ENCODE data around the gene CFLAR. TPM values are rescaled to one million over a fixed set of nuclear protein-coding genes. Genes with fewer than 3 reads are reported as not detected.

Gene CFLAR
- 100 to 1,000 TPM; 127 to 142 TPM for total RNA-seq
- polyA plus RNA-seq: 10 to 100 TPM; 50.7 to 93.3 (median 63.9) TPM
- total RNA-seq: 190 to 698 (median 300) reads per million in 6 experiments

GRCh38 chr2:201116115-201116958, at the start of gene CFLAR:
CFLAR (plus strand) TSS chr2:201116164; CDS start chr2:201129866, 13,702 bp downstream.
- DNase-seq: peak; percentile 60 to 89 (median 76)
- Mint-ChIP-seq H3K4me1 (peaks cover 29 to 67% (median 49%) of the 10 kb centered on the region in 4 donors), H3K9me3 (no peaks in the 10 kb centered on the region), H3K27me3 (no peaks in the 10 kb centered on the region), H3K27ac (peak within 1 kb of the TSS; percentile 97 to 100 (median 99)), H3K4me3 (peak within 1 kb of the TSS; percentile 89 to 100 (median 98)), H3K36me3 (peaks cover 0 to 1% (median 0%) of the 10 kb centered on the region in 3 donors)
- POLR2A ChIA-PET: interaction anchor here (0.6 to 5.0 kb wide), 31 partner anchors 9 to 403 kb away, joined by 3 to 75 read pairs (median 7); partner anchors contain the start of genes BZW1, CASP10, CLK1 and HYCC2
- peak; percentile 47 to 57 for ATAC-seq

- Mint-ChIP-seq H3K4me1 (peaks cover 27 to 62% (median 53%) of the 10 kb centered on the region in 4 donors), H3K36me3 (peaks cover 0 to 12% (median 0%) of the 10 kb centered on the region in 3 donors), H3K4me3 (peak overlapping the region; percentile 93 to 99 (median 96)), H3K27me3 (peaks cover 0 to 2% (median 0%) of the 10 kb centered on the region in 5 donors), H3K27ac (peak overlapping the region; percentile 94 to 99 (median 98)), H3K9me3 (no peaks in the 10 kb centered on the region)
- DNase-seq (no peak), ATAC-seq (peak; percentile 60 to 63)
- POLR2A ChIA-PET: interaction anchor here (0.8 to 6.3 kb wide), 9 partner anchors 12 to 358 kb away, joined by 3 to 75 read pairs (median 5); partner anchors contain the start of genes CFLAR, CLK1, NIF3L1 and ORC2
These were observed 45.0 kb upstream of the CFLAR start for GRCh38 chr2:201070948-201071478.

- Mint-ChIP-seq H3K27me3 (peaks cover 0 to 2% (median 0%) of the 10 kb centered on the region in 5 donors), H3K4me1 (peaks cover 25 to 58% (median 50%) of the 10 kb centered on the region in 4 donors), H3K27ac (peak within 1 kb of the TSS; percentile 94 to 99 (median 98)), H3K4me3 (peak within 1 kb of the TSS; percentile 93 to 99 (median 96)), H3K9me3 (no peaks in the 10 kb centered on the region), H3K36me3 (peaks cover 0 to 10% (median 0%) of the 10 kb centered on the region in 3 donors)
- peak; percentile 93 to 94 for ATAC-seq
- peak; percentile 84 to 97 (median 94) for DNase-seq
- POLR2A ChIA-PET: interaction anchor here (0.6 to 6.3 kb wide), 9 partner anchors 17 to 208 kb away, joined by 3 to 75 read pairs (median 5); partner anchors contain the start of genes CFLAR, CLK1, NIF3L1 and ORC2
These were observed 44.3 kb upstream of the CFLAR start, which contains the start of the genes HYCC2 and NDUFB3 for GRCh38 chr2:201071479-201072200. HYCC2 (minus strand) TSS chr2:201071671; CDS start chr2:201024009, 47,662 bp downstream. NDUFB3 (plus strand) TSS chr2:201072001; CDS start chr2:201078883, 6,882 bp downstream.

- DNase-seq (no peak), ATAC-seq (no peak)
- Mint-ChIP-seq H3K4me3 (peak overlapping the region; percentile 93 to 99 (median 96)), H3K36me3 (peaks cover 0 to 7% (median 0%) of the 10 kb centered on the region in 3 donors), H3K27me3 (peaks cover 0 to 2% (median 0%) of the 10 kb centered on the region in 5 donors), H3K27ac (peak overlapping the region; percentile 94 to 99 (median 98)), H3K4me1 (peaks cover 23 to 52% (median 45%) of the 10 kb centered on the region in 4 donors), H3K9me3 (no peaks in the 10 kb centered on the region)
- POLR2A ChIA-PET: interaction anchor here (0.6 to 6.3 kb wide), 8 partner anchors 16 to 183 kb away, joined by 3 to 75 read pairs (median 4); partner anchors contain the start of genes CFLAR, NIF3L1, ORC2 and PPIL3
These were observed 43.8 kb upstream of the CFLAR start for GRCh38 chr2:201072201-201072530.

DNA sequence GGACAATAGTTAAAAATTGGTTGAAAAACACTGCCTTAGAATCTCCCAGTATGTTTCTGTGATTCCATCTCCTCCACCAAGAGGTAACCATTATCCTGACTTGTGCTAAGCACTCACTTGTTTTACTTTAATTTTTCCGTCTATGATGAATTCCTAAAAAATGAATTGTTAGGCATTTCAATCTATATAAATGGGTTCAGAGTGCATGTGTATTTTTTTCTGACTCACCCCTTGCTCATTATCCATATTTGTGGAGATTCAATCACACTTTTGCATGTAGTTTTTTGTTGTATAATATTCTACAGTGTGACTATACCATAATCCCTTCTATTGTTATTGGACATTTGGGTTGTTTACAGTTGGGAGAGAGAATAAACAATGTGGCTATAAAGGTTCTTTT, 42.9 kb upstream of the CFLAR start:
- Mint-ChIP-seq H3K27me3 (peaks cover 0 to 2% (median 0%) of the 10 kb centered on the region in 5 donors), H3K4me1 (peaks cover 23 to 51% (median 44%) of the 10 kb centered on the region in 4 donors), H3K27ac (peak overlapping the region in 6 of 10 donors; percentile 13 to 85 (median 61)), H3K9me3 (no peaks in the 10 kb centered on the region), H3K4me3 (peak overlapping the region; percentile 26 to 95 (median 78)), H3K36me3 (peaks cover 0 to 5% (median 0%) of the 10 kb centered on the region in 3 donors)
- ATAC-seq (no peak), DNase-seq (no peak)
- POLR2A ChIA-PET: interaction anchor here (0.7 to 6.3 kb wide), 4 partner anchors 44 to 184 kb away, joined by 3 to 75 read pairs (median 4); partner anchors contain the start of genes CFLAR, NIF3L1 and PPIL3

GRCh38 chr2:201074996-201075395, 41.0 kb upstream of the CFLAR start:
- Mint-ChIP-seq H3K4me3 (peak overlapping the region in 2 of 10 donors; percentile 9 to 24), H3K36me3 (peaks cover 0 to 17% (median 4%) of the 10 kb centered on the region in 3 donors), H3K4me1 (peaks cover 13 to 37% (median 32%) of the 10 kb centered on the region in 4 donors), H3K27me3 (peaks cover 0 to 2% (median 0%) of the 10 kb centered on the region in 5 donors), H3K9me3 (no peaks in the 10 kb centered on the region), H3K27ac (peak overlapping the region in 2 of 10 donors; percentile 30 to 33)
- ATAC-seq (no peak), DNase-seq (no peak)
- POLR2A ChIA-PET: interaction anchor here (2.0 kb wide), 1 partner anchor 41 kb away, joined by 7 read pairs; the partner anchor contains the start of gene CFLAR

DNA sequence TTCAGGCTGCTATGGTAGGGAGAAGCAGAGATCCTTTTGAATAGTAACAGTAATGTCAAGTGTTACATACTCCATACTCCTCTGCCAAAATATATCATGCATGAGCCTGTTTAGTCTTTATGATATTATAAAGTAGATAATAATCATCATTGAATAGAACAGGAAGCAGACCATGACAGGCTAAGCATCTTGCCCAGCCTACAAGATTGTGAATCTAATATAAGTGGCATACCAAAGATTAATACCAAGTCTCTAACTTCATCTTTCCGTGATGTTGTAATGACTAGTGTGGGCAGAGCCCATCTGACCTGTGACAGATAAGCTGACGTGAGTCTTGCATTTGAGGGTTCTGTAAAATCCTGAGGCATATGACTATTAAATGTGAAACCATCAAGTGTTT, 31.1 kb upstream of the CFLAR start:
- peaks cover 0 to 81% (median 22%) of the 10 kb centered on the region in 3 donors for H3K36me3 Mint-ChIP-seq

GRCh38 chr2:201090574-201090973, 25.4 kb upstream of the CFLAR start:
- Mint-ChIP-seq H3K36me3 (peaks cover 0 to 39% (median 13%) of the 10 kb centered on the region in 3 donors), H3K27me3 (no peaks in the 10 kb centered on the region), H3K4me3 (no peak overlapping the region), H3K27ac (peak overlapping the region in 2 of 10 donors; percentile 53 to 65), H3K9me3 (no peaks in the 10 kb centered on the region), H3K4me1 (no peaks in the 10 kb centered on the region)
- ATAC-seq (no peak), DNase-seq (no peak)
- POLR2A ChIA-PET: no interaction called here

More for the DNA sequence above, 31.1 kb upstream of the CFLAR start:
- Mint-ChIP-seq H3K27ac (peak overlapping the region in 6 of 10 donors; percentile 1 to 61 (median 32)), H3K4me1 (peaks cover 0 to 13% (median under 1%) of the 10 kb centered on the region in 4 donors), H3K4me3 (no peak overlapping the region), H3K27me3 (no peaks in the 10 kb centered on the region), H3K9me3 (no peaks in the 10 kb centered on the region)
- ATAC-seq (no peak), DNase-seq (no peak)
- POLR2A ChIA-PET: interaction anchor here (0.8 kb wide), 1 partner anchor 225 kb away, joined by 6 read pairs; no protein-coding TSS in a partner anchor

GRCh38 chr2:201093573-201093972, 22.4 kb upstream of the CFLAR start:
- Mint-ChIP-seq H3K4me3 (no peak overlapping the region), H3K27ac (no peak overlapping the region), H3K36me3 (peaks cover 0 to 12% (median 4%) of the 10 kb centered on the region in 3 donors), H3K4me1 (no peaks in the 10 kb centered on the region), H3K27me3 (no peaks in the 10 kb centered on the region), H3K9me3 (no peaks in the 10 kb centered on the region)
- DNase-seq (no peak), ATAC-seq (no peak)
- POLR2A ChIA-PET: no interaction called here

DNA sequence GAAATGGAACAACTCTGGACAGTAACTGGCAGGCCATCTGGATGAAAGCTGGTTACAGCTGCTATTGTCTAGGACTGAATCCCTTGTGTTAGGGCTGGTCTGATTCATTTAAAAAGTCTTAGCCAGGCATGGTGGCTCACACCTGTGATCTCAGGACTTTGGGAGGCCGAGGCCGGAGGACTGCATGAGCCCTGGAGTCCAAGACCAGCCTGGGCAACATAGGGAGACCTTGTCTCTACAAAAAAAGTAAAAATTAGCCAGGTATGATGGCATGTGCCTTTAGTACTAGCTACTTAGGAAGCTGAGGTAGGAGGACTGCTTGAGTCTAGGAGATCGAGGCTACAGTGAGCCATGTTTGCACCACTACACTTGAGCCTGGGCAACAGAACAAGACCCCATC, 15.5 kb upstream of the CFLAR start:
- Mint-ChIP-seq H3K27ac (peak overlapping the region in 1 of 10 donors; percentile 51), H3K9me3 (no peaks in the 10 kb centered on the region), H3K27me3 (no peaks in the 10 kb centered on the region), H3K36me3 (peaks cover 0 to 5% (median 2%) of the 10 kb centered on the region in 3 donors), H3K4me1 (no peaks in the 10 kb centered on the region), H3K4me3 (no peak overlapping the region)
- ATAC-seq (no peak), DNase-seq (no peak)
- POLR2A ChIA-PET: interaction anchor here (0.6 to 1.6 kb wide), 2 partner anchors 16 to 1189 kb away, joined by 3 to 8 read pairs; partner anchors contain the start of genes C2orf69 and CFLAR

DNA sequence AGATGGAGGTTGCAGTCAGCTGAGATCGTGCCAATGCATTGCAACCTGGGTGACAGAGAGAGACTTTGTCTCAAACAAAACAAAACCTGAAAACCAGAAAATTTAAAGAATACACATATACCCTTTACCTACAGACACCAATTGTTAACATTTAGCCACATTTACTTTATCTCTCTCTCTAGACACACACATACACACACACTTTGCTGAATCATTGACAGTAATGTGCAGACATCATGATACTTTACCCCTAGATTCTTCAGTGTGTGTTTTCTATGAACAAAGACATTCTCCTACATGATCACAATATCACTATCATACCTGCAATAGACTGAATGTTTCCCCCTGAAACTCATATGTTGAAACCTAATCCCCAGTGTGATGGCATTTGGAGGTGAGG, 10.2 kb upstream of the CFLAR start:
- Mint-ChIP-seq H3K27ac (no peak overlapping the region), H3K36me3 (peaks cover 3 to 6% (median 4%) of the 10 kb centered on the region in 3 donors), H3K4me1 (peaks cover 0 to 5% (median 0%) of the 10 kb centered on the region in 4 donors), H3K9me3 (peaks cover 0 to 3% (median 0%) of the 10 kb centered on the region in 9 donors), H3K27me3 (no peaks in the 10 kb centered on the region), H3K4me3 (no peak overlapping the region)
- no peak for DNase-seq
- ATAC-seq: no peak
- POLR2A ChIA-PET: interaction anchor here (1.2 to 1.3 kb wide), 2 partner anchors 11 to 12 kb away, joined by 4 to 5 read pairs; partner anchors contain the start of gene CFLAR
